ENCODE data around the gene IFT88.

DNA sequence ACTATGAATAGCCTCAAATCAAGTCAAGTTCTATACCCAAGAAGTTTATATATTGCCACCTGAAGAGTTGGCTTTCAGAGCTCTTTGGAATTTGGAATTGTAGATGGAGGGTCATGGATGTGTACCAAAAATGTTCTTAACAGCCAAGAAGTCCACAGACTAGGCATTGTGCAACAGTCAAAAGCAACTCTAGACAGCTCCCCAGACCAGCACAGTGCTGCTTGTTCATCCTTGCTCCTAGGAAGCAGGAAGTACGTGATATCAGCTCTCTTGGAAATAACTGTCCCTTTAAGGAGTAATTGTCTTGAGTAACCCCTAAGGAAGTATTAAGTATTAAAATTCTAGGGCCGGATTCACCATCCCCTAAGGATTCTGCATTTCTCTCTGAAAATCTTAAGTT, 105.8 kb downstream of the IFT88 start:
- TF ChIP-seq, protein P1, sequence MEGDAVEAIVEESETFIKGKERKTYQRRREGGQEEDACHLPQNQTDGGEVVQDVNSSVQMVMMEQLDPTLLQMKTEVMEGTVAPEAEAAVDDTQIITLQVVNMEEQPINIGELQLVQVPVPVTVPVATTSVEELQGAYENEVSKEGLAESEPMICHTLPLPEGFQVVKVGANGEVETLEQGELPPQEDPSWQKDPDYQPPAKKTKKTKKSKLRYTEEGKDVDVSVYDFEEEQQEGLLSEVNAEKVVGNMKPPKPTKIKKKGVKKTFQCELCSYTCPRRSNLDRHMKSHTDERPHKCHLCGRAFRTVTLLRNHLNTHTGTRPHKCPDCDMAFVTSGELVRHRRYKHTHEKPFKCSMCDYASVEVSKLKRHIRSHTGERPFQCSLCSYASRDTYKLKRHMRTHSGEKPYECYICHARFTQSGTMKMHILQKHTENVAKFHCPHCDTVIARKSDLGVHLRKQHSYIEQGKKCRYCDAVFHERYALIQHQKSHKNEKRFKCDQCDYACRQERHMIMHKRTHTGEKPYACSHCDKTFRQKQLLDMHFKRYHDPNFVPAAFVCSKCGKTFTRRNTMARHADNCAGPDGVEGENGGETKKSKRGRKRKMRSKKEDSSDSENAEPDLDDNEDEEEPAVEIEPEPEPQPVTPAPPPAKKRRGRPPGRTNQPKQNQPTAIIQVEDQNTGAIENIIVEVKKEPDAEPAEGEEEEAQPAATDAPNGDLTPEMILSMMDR (IDR thresholded peaks at IDR 0.05; ENCODE audit: low read depth, low read length, missing input control), result no peak
- no peak for TF ChIP-seq EGR1 (IDR thresholded peaks at IDR 0.05; ENCODE audit: low read depth in 2 of 2)
- TF ChIP-seq YY1 (IDR thresholded peaks at IDR 0.05), result no peak
- no peak for TF ChIP-seq RAD21 (IDR thresholded peaks at IDR 0.05)
- no peak for TF ChIP-seq ZBTB33 (IDR thresholded peaks at IDR 0.05)
- no peak for TF ChIP-seq REST (IDR thresholded peaks at IDR 0.05)

Measured in liver (tissue), 3 donors.